C4-2B (cell line): ENCODE results near the gene KCTD16.

ENCODE experiments used
- CTCF ChIP-seq: fragments of 450-650 bp; conservative IDR thresholded peaks from 2 replicates; pipeline ENCODE4 v1.5.1; 2017; ENCODE audit warnings: mild to moderate bottlenecking
- ZFX ChIP-seq: fragments of 450-650 bp; IDR thresholded peaks from 2 replicates; pipeline ENCODE4 v1.6.1; 2017

DNA sequence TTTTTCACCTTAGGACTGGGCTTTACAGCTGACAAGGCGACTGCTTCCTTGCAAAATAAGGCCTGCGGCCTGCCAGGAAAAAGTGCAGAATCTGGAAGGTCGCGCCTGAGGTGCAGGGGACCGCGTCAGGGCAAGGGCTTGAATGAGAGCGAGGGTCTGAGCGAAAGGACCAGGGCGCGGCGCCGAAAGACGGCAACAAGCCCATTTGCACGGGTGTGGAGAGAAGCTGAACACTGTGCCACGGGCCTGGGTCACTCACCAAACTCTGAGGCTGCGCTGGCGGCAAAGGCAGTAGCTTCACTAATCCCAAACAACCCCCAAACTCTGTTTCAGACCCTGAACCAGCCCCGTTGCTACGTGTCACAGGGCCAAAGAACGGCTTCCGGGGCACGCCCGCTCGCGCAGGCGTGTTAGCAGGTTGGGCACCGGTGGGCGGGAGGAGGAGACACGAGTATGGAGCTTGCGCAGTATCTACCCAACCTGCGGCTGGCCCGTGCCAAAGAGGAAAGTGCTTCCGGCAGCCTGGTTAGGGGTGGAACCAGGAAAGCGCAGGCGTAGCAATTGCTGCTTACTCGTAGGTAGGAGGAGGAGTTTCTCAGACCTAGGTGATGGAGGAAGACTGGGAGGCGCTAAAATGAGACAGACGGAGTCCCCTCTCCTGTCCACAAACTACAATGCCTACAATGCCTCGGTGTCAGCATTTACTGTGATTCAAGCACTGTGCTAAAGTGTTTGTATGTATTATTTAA lies at the start of gene KCTD16, which contains the start of gene YIPF5:
- no peak for TF ChIP-seq CTCF
- no peak for TF ChIP-seq ZFX
